ENCODE data around the gene TREM1. TPM values are rescaled to one million over a fixed set of nuclear protein-coding genes. Genes with fewer than 3 reads are reported as not detected.
A peak's percentile ranks its signal among the peaks of the same experiment; 100 is the strongest.

TREM1 gene
- total RNA-seq, 1 donor from 2014 or later = 2.0 TPM

DNA sequence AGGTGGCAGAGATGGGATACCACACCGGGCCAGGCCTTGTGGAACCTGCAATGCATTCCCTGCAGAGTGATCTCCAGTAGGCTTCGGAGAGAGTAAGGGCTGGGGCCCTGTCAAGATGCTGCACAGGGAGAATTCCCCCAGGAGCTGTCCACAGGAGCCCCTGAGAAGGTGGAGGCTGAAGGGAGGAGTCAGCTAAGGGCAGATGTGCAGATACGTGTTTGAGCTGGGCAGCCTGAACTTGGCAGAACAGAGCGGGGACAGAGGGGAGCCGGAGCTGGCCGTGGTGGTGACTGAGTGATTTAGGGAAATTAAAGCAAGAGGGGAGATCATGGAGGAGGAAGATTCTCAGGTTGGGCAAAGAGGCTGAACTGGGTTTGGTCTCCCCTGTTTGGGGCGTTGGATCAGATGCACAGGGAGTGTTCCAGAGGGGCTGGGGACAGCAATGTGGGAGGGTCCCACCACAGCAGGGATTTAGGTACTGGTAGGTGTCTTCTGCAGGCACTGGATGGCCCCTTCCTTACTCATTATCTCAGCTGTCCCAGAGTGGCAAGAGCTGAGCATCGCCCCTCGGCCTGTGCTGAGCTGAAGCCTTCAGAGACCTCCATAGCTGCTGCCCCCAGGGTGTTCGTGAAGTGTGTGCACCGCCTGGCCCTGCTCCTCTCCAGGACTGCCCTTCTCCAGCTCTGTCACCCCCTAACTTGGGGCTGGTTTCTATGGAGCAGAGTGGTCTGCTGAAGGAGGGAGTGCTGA, 45.1 kb upstream of the TREM1 start:
- no peak overlapping the region for H3K4me3 ChIP-seq (ENCODE audit: low read depth, low read length)
- TF ChIP-seq, protein P1, sequence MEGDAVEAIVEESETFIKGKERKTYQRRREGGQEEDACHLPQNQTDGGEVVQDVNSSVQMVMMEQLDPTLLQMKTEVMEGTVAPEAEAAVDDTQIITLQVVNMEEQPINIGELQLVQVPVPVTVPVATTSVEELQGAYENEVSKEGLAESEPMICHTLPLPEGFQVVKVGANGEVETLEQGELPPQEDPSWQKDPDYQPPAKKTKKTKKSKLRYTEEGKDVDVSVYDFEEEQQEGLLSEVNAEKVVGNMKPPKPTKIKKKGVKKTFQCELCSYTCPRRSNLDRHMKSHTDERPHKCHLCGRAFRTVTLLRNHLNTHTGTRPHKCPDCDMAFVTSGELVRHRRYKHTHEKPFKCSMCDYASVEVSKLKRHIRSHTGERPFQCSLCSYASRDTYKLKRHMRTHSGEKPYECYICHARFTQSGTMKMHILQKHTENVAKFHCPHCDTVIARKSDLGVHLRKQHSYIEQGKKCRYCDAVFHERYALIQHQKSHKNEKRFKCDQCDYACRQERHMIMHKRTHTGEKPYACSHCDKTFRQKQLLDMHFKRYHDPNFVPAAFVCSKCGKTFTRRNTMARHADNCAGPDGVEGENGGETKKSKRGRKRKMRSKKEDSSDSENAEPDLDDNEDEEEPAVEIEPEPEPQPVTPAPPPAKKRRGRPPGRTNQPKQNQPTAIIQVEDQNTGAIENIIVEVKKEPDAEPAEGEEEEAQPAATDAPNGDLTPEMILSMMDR (conservative IDR thresholded peaks at IDR 0.05; ENCODE audit: low read depth, low read length) = no peak
- no peak for DNase-seq (ENCODE audit: low read depth)

DNA sequence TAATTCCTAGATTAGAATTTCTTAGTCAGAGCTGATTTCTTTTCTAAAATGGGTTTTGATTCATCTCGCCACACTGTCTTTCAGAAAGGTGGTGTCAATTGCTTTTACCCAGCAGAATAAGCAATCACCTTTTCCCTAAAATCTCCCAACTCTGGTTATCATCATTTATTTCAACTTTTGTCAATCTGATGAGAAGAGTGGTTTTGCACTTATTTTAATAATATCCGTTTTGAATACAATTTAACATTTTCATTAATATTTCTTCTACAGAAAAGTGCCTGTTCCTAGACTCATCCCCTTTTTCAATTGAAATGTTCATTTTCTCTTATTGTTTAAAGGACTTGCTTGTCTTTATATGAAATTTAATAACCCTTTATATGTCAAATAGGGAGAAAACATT, 40.7 kb upstream of the TREM1 start:
- H3K4me3 ChIP-seq (ENCODE audit: low read depth, low read length) = no peak overlapping the region
- TF ChIP-seq, protein P1 (conservative IDR thresholded peaks at IDR 0.05; ENCODE audit: low read depth, low read length) = no peak
- no peak for DNase-seq (ENCODE audit: low read depth)

DNA sequence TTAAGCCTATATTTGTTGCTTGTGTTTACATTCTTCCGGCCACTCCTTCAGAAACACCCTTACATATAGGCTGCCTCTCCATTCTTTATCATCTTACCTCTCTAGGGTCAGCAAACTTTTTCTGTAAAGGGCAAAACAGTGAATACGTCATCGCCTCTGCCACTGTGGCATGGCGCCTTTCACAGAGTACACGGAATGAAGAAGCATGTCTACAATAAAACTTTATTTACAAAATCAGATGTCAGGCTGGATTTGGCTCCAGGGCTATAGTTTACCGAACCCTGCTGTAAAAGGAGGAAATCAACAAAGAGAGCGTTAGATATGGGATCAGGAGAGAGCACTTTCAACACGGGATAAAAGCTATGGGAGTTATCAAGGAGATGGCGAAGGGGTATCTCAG, 39.6 kb upstream of the TREM1 start:
- TF ChIP-seq, protein P1 (conservative IDR thresholded peaks at IDR 0.05; ENCODE audit: low read depth, low read length) = no peak
- H3K4me3 ChIP-seq (ENCODE audit: low read depth, low read length) = no peak overlapping the region
- no peak for DNase-seq (ENCODE audit: low read depth)

- TF ChIP-seq, protein P1 (conservative IDR thresholded peaks at IDR 0.05; ENCODE audit: low read depth, low read length) = no peak
- DNase-seq (ENCODE audit: low read depth) = no peak
- H3K4me3 ChIP-seq (ENCODE audit: low read depth, low read length) = no peak overlapping the region
Observed at GRCh38 chr6:41325446-41326066, 39.1 kb upstream of the TREM1 start.

GRCh38 chr6:41321183-41321582, 34.7 kb upstream of the TREM1 start:
- DNase-seq (ENCODE audit: low read depth) = no peak
- no peak overlapping the region for H3K4me3 ChIP-seq (ENCODE audit: low read depth, low read length)
- TF ChIP-seq, protein P1 (conservative IDR thresholded peaks at IDR 0.05; ENCODE audit: low read depth, low read length) = no peak

DNA sequence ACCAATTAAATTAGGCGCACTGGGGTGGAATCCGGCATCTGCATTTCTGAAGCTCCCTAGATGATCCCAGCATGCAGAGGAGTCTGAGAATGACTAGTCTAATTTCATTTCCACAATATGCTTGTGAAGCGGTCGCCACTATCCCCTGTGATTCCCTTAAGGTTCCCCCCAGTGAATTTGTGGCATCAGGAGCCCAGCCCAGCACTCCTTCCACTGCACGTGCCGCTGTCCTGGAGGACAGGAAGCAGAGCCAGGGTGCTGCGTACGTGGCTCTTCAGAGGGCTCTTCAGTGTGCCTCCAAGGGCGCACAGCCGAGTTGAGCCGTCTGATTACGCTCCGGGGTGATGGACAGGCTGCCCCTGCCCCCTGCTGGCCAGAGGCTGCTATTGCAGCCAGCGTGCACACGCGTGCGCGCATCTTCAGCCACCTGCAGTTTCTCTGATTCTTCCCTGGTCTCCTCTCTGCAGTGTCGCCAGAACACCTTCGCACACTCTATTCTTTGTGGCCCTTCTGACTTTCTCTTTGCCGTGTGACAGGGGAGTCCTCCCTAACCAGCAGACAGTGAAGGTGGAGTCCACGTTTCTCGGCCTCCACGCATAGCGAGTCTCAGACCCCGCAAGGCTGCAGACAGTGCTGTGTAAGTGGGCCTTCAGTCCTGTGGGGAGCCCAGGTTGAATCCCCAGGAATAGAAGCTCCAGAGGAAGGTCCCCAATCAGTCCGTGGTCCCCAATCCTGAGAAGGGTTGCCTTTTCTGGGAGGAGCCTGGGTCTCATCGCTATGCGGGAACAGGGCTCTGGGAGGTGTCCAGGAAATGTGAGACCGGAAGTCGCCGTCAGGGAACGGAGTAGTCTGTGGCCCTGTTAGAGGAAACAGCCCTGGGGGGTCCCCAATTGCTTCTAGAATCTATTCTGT, 32.4 kb upstream of the TREM1 start:
- peak overlapping the region; percentile 41 for H3K4me3 ChIP-seq (ENCODE audit: low read depth, low read length)
- TF ChIP-seq, protein P1 (conservative IDR thresholded peaks at IDR 0.05; ENCODE audit: low read depth, low read length) = peak; percentile 97
- DNase-seq (ENCODE audit: low read depth) = peak; percentile 12
